Neural progenitor cell (in vitro differentiated cells): ENCODE results near the gene ZNF516. TPM values are rescaled to one million over a fixed set of nuclear protein-coding genes. Genes with fewer than 3 reads are reported as not detected.

ENCODE experiments used
- DNase-seq: peaks from one replicate; pipeline ENCODE4 v3.0.0-alpha.2; 2016; ENCODE audit warnings: low spot score
- H2AFZ ChIP-seq: fragments of 200-600 bp; sonication (generic); replicated peaks from 2 replicates; pipeline ENCODE4 v1.6.1; 2016; ENCODE audit warnings: antibody characterized with exemption
- H3F3A ChIP-seq: fragments of 200-600 bp; sonication (generic); 2 replicates; pipeline ENCODE4 v1.6.1; 2016; ENCODE audit warnings: antibody characterized with exemption, low read depth
- H3K27ac ChIP-seq: fragments of 200-600 bp; sonication (generic); 2 replicates; pipeline ENCODE4 v1.5.1; 2016; ENCODE audit warnings: mild to moderate bottlenecking
- H3K27me3 ChIP-seq: fragments of 200-600 bp; sonication (generic); 2 replicates; pipeline ENCODE4 v1.6.1; 2016; ENCODE audit warnings: mild to moderate bottlenecking, moderate library complexity
- H3K36me3 ChIP-seq: fragments of 200-600 bp; sonication (generic); 2 replicates; pipeline ENCODE4 v1.5.1; 2016
- H3K4me1 ChIP-seq: fragments of 200-600 bp; sonication (generic); 2 replicates; pipeline ENCODE4 v1.6.1; 2016; ENCODE audit warnings: mixed run types
- H3K4me2 ChIP-seq: fragments of 200-600 bp; sonication (generic); 2 replicates; pipeline ENCODE4 v1.6.1; 2016
- H3K4me3 ChIP-seq: fragments of 200-600 bp; sonication (generic); 2 replicates; pipeline ENCODE4 v1.5.1; 2016
- H3K79me2 ChIP-seq: fragments of 200-600 bp; sonication (generic); 2 replicates; pipeline ENCODE4 v1.6.1; 2016; ENCODE audit warnings: low read depth
- H3K9ac ChIP-seq: fragments of 200-600 bp; sonication (generic); 2 replicates; pipeline ENCODE4 v1.6.1; 2016
- H3K9me3 ChIP-seq: fragments of 200-600 bp; sonication (generic); 2 replicates; pipeline ENCODE4 v1.5.1; 2016; ENCODE audit warnings: low read depth
- H4K20me1 ChIP-seq: fragments of 200-600 bp; sonication (generic); 2 replicates; pipeline ENCODE4 v1.6.1; 2016; ENCODE audit warnings: low read depth
- H3K27ac Mint-ChIP-seq: 3 replicates; pipeline ENCODE4 v1.8.0; 2021; ENCODE audit warnings: mixed read lengths
- H3K27me3 Mint-ChIP-seq: 2 replicates; pipeline ENCODE4 v1.8.0; 2022; ENCODE audit warnings: low read depth, mild to moderate bottlenecking, inconsistent platforms, moderate library complexity, mixed read lengths; ENCODE audit not compliant: insufficient read depth
- H3K36me3 Mint-ChIP-seq: 3 replicates; pipeline ENCODE4 v1.8.0; 2021; ENCODE audit warnings: mixed read lengths
- H3K4me1 Mint-ChIP-seq: 3 replicates; pipeline ENCODE4 v1.8.0; 2021; ENCODE audit warnings: mixed read lengths
- H3K4me3 Mint-ChIP-seq: 3 replicates; pipeline ENCODE4 v1.8.0; 2021; ENCODE audit warnings: mild to moderate bottlenecking, moderate library complexity, mixed read lengths
- H3K9me3 Mint-ChIP-seq: 3 replicates; pipeline ENCODE4 v1.8.0; 2020; ENCODE audit warnings: mixed read lengths
- CTCF ChIP-seq: fragments of 200-600 bp; sonication (generic); IDR thresholded peaks from 2 replicates; pipeline ENCODE4 v1.5.1; 2017; ENCODE audit warnings: antibody characterized with exemption, mild to moderate bottlenecking
- EZH2 ChIP-seq: fragments of 200-600 bp; sonication (generic); IDR thresholded peaks from 2 replicates; pipeline ENCODE4 v1.6.1; 2017; ENCODE audit warnings: antibody characterized with exemption, mild to moderate bottlenecking, moderate library complexity
- EZH2phosphoT487 ChIP-seq: fragments of 200-600 bp; sonication (generic); IDR thresholded peaks from 2 replicates; pipeline ENCODE4 v1.6.1; 2017; ENCODE audit warnings: antibody characterized with exemption
- total RNA-seq: library from RNA; depleted of rRNA; stranded (reverse); fragments of >200 nt; gene quantifications from 2 replicates; pipeline ENCODE4 v1.2.3, GENCODE V29; 2015; ENCODE audit warnings: low replicate concordance

The ZNF516 gene
- total RNA-seq, 1 donor from 2014 or later = 45.5 TPM

GRCh38 chr18:76384861-76385680 is 110.0 kb downstream of the ZNF516 start:
- H3K4me2 ChIP-seq = no peak overlapping the region
- peak overlapping the region; percentile 16 for H3K27ac Mint-ChIP-seq
- peaks cover 3% of the 10 kb centered on the region for H3F3A ChIP-seq
- no peaks in the 10 kb centered on the region for H3K9me3 ChIP-seq
- no peak overlapping the region for H3K4me3 Mint-ChIP-seq
- H3K4me1 Mint-ChIP-seq = peaks cover 10% of the 10 kb centered on the region
- no peaks in the 10 kb centered on the region for H3K27me3 ChIP-seq
- TF ChIP-seq EZH2phosphoT487 (no peak), CTCF (no peak), EZH2 (no peak)
- H3K9ac ChIP-seq = no peak overlapping the region
- H4K20me1 ChIP-seq = peaks cover 69% of the 10 kb centered on the region
- H3K79me2 ChIP-seq = peaks cover 57% of the 10 kb centered on the region
- H3K36me3 Mint-ChIP-seq = peaks cover 42% of the 10 kb centered on the region
- DNase-seq = no peak
- peaks cover 20% of the 10 kb centered on the region for H3K9me3 Mint-ChIP-seq
- H2AFZ ChIP-seq = no peak overlapping the region
- H3K27me3 Mint-ChIP-seq = peaks cover 10% of the 10 kb centered on the region
- H3K27ac ChIP-seq = no peak overlapping the region
- no peak overlapping the region for H3K4me3 ChIP-seq
- H3K4me1 ChIP-seq = no peaks in the 10 kb centered on the region
- no peaks in the 10 kb centered on the region for H3K36me3 ChIP-seq

- Mint-ChIP-seq H3K9me3 (peaks cover 13% of the 10 kb centered on the region), H3K27me3 (peaks cover 11% of the 10 kb centered on the region), H3K27ac (peak overlapping the region; percentile 16), H3K36me3 (peaks cover 42% of the 10 kb centered on the region), H3K4me1 (peaks cover 12% of the 10 kb centered on the region), H3K4me3 (no peak overlapping the region)
- no peaks in the 10 kb centered on the region for H3K4me1 ChIP-seq
- H3K79me2 ChIP-seq = peaks cover 52% of the 10 kb centered on the region
- H3F3A ChIP-seq = peaks cover 3% of the 10 kb centered on the region
- H4K20me1 ChIP-seq = peaks cover 71% of the 10 kb centered on the region
- H3K4me3 ChIP-seq = no peak overlapping the region
- no peak overlapping the region for H3K27ac ChIP-seq
- H2AFZ ChIP-seq = no peak overlapping the region
- TF ChIP-seq EZH2phosphoT487 = no peak
- TF ChIP-seq CTCF = no peak
- TF ChIP-seq EZH2 = no peak
- no peaks in the 10 kb centered on the region for H3K9me3 ChIP-seq
- no peak overlapping the region for H3K9ac ChIP-seq
- no peak for DNase-seq
- no peaks in the 10 kb centered on the region for H3K36me3 ChIP-seq
- no peak overlapping the region for H3K4me2 ChIP-seq
- H3K27me3 ChIP-seq = no peaks in the 10 kb centered on the region
Measured at GRCh38 chr18:76384114-76384790, 110.8 kb downstream of the ZNF516 start.

- Mint-ChIP-seq H3K27ac (no peak overlapping the region), H3K27me3 (peaks cover 11% of the 10 kb centered on the region)
Measured at GRCh38 chr18:76383636-76384035, 111.4 kb downstream of the ZNF516 start.

More at GRCh38 chr18:76383636-76384035, 111.4 kb downstream of the ZNF516 start:
- Histone ChIP-seq H3K79me2 (peaks cover 46% of the 10 kb centered on the region), H3K4me1 (no peaks in the 10 kb centered on the region), H3K9me3 (no peaks in the 10 kb centered on the region), H3K27ac (no peak overlapping the region), H3K36me3 (no peaks in the 10 kb centered on the region), H4K20me1 (peaks cover 74% of the 10 kb centered on the region), H3K27me3 (no peaks in the 10 kb centered on the region), H3K4me2 (no peak overlapping the region), H2AFZ (no peak overlapping the region), H3K4me3 (no peak overlapping the region), H3F3A (peaks cover 3% of the 10 kb centered on the region), H3K9ac (no peak overlapping the region)
- peaks cover 12% of the 10 kb centered on the region for H3K4me1 Mint-ChIP-seq
- DNase-seq = no peak
- no peak for TF ChIP-seq EZH2
- TF ChIP-seq EZH2phosphoT487 = no peak
- TF ChIP-seq CTCF = no peak
- peaks cover 39% of the 10 kb centered on the region for H3K36me3 Mint-ChIP-seq
- H3K9me3 Mint-ChIP-seq = peaks cover 10% of the 10 kb centered on the region
- no peak overlapping the region for H3K4me3 Mint-ChIP-seq
